ENCODE data around the gene SPRR1B. TPM values are rescaled to one million over a fixed set of nuclear protein-coding genes. Genes with fewer than 3 reads are reported as not detected.

The SPRR1B gene
- total and polyA plus RNA-seq, 2 donors (not counting 1 experiment from before 2014, with no cell fraction given): not detected

- H3K4me3 Mint-ChIP-seq: no peak overlapping the region
- Histone ChIP-seq H3K9ac (ENCODE audit: low read length) (no peak overlapping the region), H3K4me3 (ENCODE audit: control extremely low read depth in 1 of 5, extremely low read depth in 1 of 5, insufficient read depth in 1 of 5, low read depth in 2 of 5, low read length in 4 of 5) (no peak overlapping the region), H3K27ac (ENCODE audit: low read length in 2 of 2) (no peak overlapping the region), H3K36me3 (replicated peaks in 1 of 2; ENCODE audit: control extremely low read depth in 1 of 2, control insufficient read depth in 1 of 2, extremely low read depth in 1 of 2, insufficient read depth in 2 of 2, low read length in 1 of 2) (no peaks in the 10 kb centered on the region), H3K4me2 (replicated peaks; ENCODE audit: low read depth, low read length, poor library complexity, severe bottlenecking) (no peak overlapping the region), H3K79me2 (ENCODE audit: control insufficient read depth, insufficient read depth, low read length) (no peaks in the 10 kb centered on the region), H4K20me1 (ENCODE audit: control insufficient read depth, insufficient read depth, low read length, poor library complexity, severe bottlenecking) (no peaks in the 10 kb centered on the region), H2AFZ (ENCODE audit: insufficient read depth, low read depth, low read length, poor library complexity, severe bottlenecking) (no peak overlapping the region), H3K27me3 (replicated peaks in 1 of 4; ENCODE audit: control extremely low read depth in 1 of 4, control insufficient read depth in 3 of 4, insufficient read depth in 4 of 4, low read length in 3 of 4) (peaks cover 0 to 4% (median 0%) of the 10 kb centered on the region in 4 experiments), H3K9me3 (ENCODE audit: control extremely low read depth in 1 of 3, control insufficient read depth in 2 of 3, insufficient read depth in 1 of 3, low read length in 2 of 3) (peaks cover 0 to 3% (median 1%) of the 10 kb centered on the region in 3 donors), H3K4me1 (ENCODE audit: control insufficient read depth in 2 of 2, insufficient read depth in 2 of 2, low read length in 2 of 2) (no peaks in the 10 kb centered on the region)
- no peak for ATAC-seq (ENCODE audit: low read depth)
- DNase-seq: no peak
- peaks cover 44% of the 10 kb centered on the region for H3K27me3 Mint-ChIP-seq
- no CpG with 5 or more reads among the region's 1 CpG for WGBS (ENCODE audit: insufficient coverage)
- POLR2A ChIA-PET: no interaction called here
- CTCF ChIA-PET: no interaction called here
- TF ChIP-seq EZH2 (IDR thresholded peaks at IDR 0.05; ENCODE audit: borderline replicate concordance, insufficient read depth, low read depth, low read length, poor library complexity, severe bottlenecking) (no peak), CTCF (IDR thresholded peaks at IDR 0.05) (no peak)
- intact Hi-C loops (cut with micrococcal nuclease): no loop called here
- peaks cover 5% of the 10 kb centered on the region for H3K4me1 Mint-ChIP-seq
- H3K27ac Mint-ChIP-seq: no peak overlapping the region
- peaks cover 5% of the 10 kb centered on the region for H3K9me3 Mint-ChIP-seq (ENCODE audit: insufficient read depth)
These were observed 6.6 kb upstream of the SPRR1B start for GRCh38 chr1:153024413-153024812.

GRCh38 chr1:153025797-153026196 lies 5.2 kb upstream of the SPRR1B start:
- POLR2A ChIA-PET: no interaction called here
- H3K4me3 Mint-ChIP-seq: no peak overlapping the region
- H3K4me2 ChIP-seq (replicated peaks; ENCODE audit: low read depth, low read length, poor library complexity, severe bottlenecking): no peak overlapping the region
- no CpG with 5 or more reads among the region's 1 CpG for WGBS (ENCODE audit: insufficient coverage)
- peaks cover 0 to 4% (median 1%) of the 10 kb centered on the region in 4 experiments for H3K27me3 ChIP-seq (replicated peaks in 1 of 4; ENCODE audit: control extremely low read depth in 1 of 4, control insufficient read depth in 3 of 4, insufficient read depth in 4 of 4, low read length in 3 of 4)
- H3K9me3 ChIP-seq (ENCODE audit: control extremely low read depth in 1 of 3, control insufficient read depth in 2 of 3, insufficient read depth in 1 of 3, low read length in 2 of 3): peaks cover 0 to 3% (median 1%) of the 10 kb centered on the region in 3 donors
- H3K9me3 Mint-ChIP-seq (ENCODE audit: insufficient read depth): peaks cover 5% of the 10 kb centered on the region
- no peak overlapping the region for H3K27ac ChIP-seq (ENCODE audit: low read length in 2 of 2)
- H3K79me2 ChIP-seq (ENCODE audit: control insufficient read depth, insufficient read depth, low read length): no peaks in the 10 kb centered on the region
- ATAC-seq (ENCODE audit: low read depth): no peak
- no peak for DNase-seq
- no peak overlapping the region for H2AFZ ChIP-seq (ENCODE audit: insufficient read depth, low read depth, low read length, poor library complexity, severe bottlenecking)
- no peaks in the 10 kb centered on the region for H3K36me3 ChIP-seq (replicated peaks in 1 of 2; ENCODE audit: control extremely low read depth in 1 of 2, control insufficient read depth in 1 of 2, extremely low read depth in 1 of 2, insufficient read depth in 2 of 2, low read length in 1 of 2)
- H3K4me3 ChIP-seq (ENCODE audit: control extremely low read depth in 1 of 5, extremely low read depth in 1 of 5, insufficient read depth in 1 of 5, low read depth in 2 of 5, low read length in 4 of 5): no peak overlapping the region
- peaks cover 5% of the 10 kb centered on the region for H3K4me1 Mint-ChIP-seq
- H4K20me1 ChIP-seq (ENCODE audit: control insufficient read depth, insufficient read depth, low read length, poor library complexity, severe bottlenecking): no peaks in the 10 kb centered on the region
- no peak overlapping the region for H3K27ac Mint-ChIP-seq
- peaks cover 35% of the 10 kb centered on the region for H3K27me3 Mint-ChIP-seq
- TF ChIP-seq EZH2 (IDR thresholded peaks at IDR 0.05; ENCODE audit: borderline replicate concordance, insufficient read depth, low read depth, low read length, poor library complexity, severe bottlenecking): no peak
- no peak for TF ChIP-seq CTCF (IDR thresholded peaks at IDR 0.05)
- no peaks in the 10 kb centered on the region for H3K4me1 ChIP-seq (ENCODE audit: control insufficient read depth in 2 of 2, insufficient read depth in 2 of 2, low read length in 2 of 2)
- intact Hi-C loops (cut with micrococcal nuclease): no loop called here
- CTCF ChIA-PET: no interaction called here
- H3K9ac ChIP-seq (ENCODE audit: low read length): no peak overlapping the region

Data from B cell (primary cell).